GM21515 (cell line): ENCODE data around the gene CPOX.
"Not testable (repeated sequence)": the region's sequence is repeated elsewhere in the genome, so short reads cannot be mapped to it uniquely, and the experiment has no call there.

Experiments used
- ATAC-seq: cut with Tn5 transposase; IDR thresholded peaks from one replicate; pipeline ENCODE4 v1.9.1; 2021; ENCODE audit not compliant: unreplicated experiment

CPOX gene

GRCh38 chr3:98564282-98565005 is 29.0 kb downstream of the CPOX start:
- no peak for ATAC-seq

- ATAC-seq, result peak; percentile 59
Measured at GRCh38 chr3:98563661-98564281, 29.6 kb downstream of the CPOX start.

- ATAC-seq, result no peak
Measured at GRCh38 chr3:98561727-98562521, 31.5 kb downstream of the CPOX start.

GRCh38 chr3:98560911-98561310 is 32.5 kb downstream of the CPOX start:
- ATAC-seq, result no peak

- not testable (repeated sequence) for ATAC-seq
Measured at GRCh38 chr3:98559769-98560168, 33.6 kb downstream of the CPOX start.

- ATAC-seq, result no peak
Measured at GRCh38 chr3:98558100-98558827, 35.1 kb downstream of the CPOX start.

GRCh38 chr3:98557324-98558010 is 35.9 kb downstream of the CPOX start:
- no peak for ATAC-seq

GRCh38 chr3:98556164-98557130 is 37.0 kb downstream of the CPOX start:
- ATAC-seq, result peak; percentile 72

GRCh38 chr3:98555025-98555379 is 38.4 kb downstream of the CPOX start:
- ATAC-seq, result no peak

- no peak for ATAC-seq
Measured at GRCh38 chr3:98554580-98554979, 38.8 kb downstream of the CPOX start.

GRCh38 chr3:98553753-98554152 is 39.7 kb downstream of the CPOX start:
- ATAC-seq, result no peak

- ATAC-seq, result no peak
Measured at GRCh38 chr3:98553021-98553563, 40.3 kb downstream of the CPOX start.

GRCh38 chr3:98552232-98553020 is 41.0 kb downstream of the CPOX start:
- ATAC-seq, result no peak

- no peak for ATAC-seq
Measured at GRCh38 chr3:98551754-98552153, 41.7 kb downstream of the CPOX start.

- no peak for ATAC-seq
Measured at GRCh38 chr3:98551236-98551635, 42.2 kb downstream of the CPOX start.

GRCh38 chr3:98550833-98551232 is 42.6 kb downstream of the CPOX start:
- ATAC-seq, result no peak

GRCh38 chr3:98548544-98548943 is 44.9 kb downstream of the CPOX start:
- ATAC-seq, result no peak

GRCh38 chr3:98545940-98546339 is 47.5 kb downstream of the CPOX start:
- peak; percentile 44 for ATAC-seq

GRCh38 chr3:98542623-98543022 is 50.8 kb downstream of the CPOX start:
- ATAC-seq, result no peak
